Measurements from ENCODE around the gene CDH4.

The CDH4 gene

GRCh38 chr20:61663521-61664425, 411.7 kb downstream of the CDH4 start:
- DNase-seq: no peak

DNA sequence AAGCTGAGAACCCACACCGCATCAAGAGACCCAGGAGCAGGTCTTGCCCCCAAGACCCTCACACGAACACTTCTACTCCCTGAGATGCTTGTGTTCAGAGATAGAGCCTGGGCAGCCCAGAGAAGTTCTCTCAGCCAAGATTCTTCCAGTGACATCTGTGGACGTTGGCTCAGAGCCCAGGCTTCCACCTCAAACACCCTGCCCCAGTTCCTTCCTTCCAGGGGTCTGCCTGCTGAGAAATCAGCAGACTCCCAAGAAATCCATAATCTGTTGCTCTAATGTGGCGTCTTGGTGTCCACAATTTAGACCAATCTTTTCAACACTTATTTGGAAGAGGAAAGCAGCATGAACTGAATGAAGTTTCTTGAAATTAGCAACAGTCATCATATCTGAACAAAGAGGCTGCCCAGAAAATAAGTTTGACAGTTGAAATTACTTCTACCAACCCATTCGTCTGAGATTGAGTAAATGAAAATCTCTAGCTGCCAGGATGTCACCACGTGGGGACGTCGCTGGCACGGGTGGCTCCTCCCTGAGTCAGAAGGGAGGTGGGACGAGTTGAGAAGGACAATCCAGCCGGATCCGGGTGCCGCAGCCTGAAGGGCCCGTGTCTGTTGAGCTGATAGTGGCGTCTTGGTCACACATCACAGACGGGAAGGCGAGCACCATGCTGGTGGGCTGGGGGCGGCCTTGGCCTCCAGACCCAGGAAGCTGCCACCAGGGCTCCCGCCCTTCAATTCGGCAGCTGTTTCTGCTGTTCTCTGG, 412.7 kb downstream of the CDH4 start:
- DNase-seq: no peak

DNA sequence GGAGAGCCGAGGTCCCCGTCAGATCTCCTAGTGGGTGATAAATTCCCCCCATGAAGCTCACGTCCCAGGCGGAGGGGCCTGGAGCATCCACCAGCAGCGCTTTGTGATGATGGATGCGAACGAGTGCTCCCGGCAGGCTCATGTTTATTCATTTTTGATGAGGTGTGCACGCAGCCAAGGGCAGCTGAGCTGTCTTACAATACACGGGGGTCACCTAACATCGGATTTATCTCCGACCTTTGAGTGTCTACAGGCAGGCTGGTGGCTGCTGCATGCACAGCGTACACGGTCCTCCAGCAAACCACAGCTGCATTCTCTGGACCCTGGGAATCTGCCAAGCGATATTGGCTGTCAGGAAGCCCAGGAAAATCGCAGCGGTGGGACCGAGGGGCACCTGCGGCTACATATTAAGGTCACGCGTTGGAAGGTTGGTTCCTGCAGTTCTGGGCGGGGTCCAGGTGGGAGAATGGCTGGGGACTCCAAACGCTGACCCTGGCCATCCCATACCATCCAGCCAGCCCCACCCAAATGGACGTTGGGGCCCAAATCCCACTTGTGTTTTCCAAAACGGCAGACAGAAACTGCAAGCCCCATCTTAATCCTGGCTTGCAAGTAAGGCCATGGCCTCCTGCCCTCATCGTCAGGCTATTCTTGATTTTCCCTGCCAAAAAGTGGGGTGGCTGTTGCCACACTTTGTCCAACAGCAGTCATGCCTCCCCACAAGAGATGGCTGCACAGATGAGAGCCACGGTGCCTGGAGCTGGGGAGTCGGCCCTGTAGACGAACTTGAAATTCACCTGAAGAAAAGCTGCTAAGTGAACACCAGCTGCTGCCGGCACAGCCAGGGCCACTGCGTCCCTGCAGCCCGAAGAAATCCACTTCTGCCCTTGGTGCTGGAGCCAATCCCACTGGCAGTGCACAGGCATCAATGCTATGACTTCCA, 413.7 kb downstream of the CDH4 start:
- no peak for DNase-seq

DNA sequence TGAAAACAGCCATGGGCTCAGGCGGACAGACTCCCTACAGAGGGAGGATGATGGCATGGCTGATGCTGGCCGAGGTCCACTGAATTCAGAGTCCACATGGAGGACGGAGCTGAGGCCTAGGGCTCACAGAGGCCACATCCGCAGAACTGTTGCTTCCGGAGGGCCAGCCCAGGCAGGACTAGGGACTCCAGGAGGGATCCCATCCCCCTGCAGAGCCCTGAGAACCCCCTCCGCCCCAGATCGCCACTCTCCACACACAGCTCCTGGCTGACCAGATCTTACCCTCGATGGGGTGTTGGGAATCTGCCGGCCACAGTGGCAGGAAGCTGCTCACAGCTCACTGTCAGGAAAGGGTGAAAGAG, 414.4 kb downstream of the CDH4 start:
- no peak for DNase-seq

DNA sequence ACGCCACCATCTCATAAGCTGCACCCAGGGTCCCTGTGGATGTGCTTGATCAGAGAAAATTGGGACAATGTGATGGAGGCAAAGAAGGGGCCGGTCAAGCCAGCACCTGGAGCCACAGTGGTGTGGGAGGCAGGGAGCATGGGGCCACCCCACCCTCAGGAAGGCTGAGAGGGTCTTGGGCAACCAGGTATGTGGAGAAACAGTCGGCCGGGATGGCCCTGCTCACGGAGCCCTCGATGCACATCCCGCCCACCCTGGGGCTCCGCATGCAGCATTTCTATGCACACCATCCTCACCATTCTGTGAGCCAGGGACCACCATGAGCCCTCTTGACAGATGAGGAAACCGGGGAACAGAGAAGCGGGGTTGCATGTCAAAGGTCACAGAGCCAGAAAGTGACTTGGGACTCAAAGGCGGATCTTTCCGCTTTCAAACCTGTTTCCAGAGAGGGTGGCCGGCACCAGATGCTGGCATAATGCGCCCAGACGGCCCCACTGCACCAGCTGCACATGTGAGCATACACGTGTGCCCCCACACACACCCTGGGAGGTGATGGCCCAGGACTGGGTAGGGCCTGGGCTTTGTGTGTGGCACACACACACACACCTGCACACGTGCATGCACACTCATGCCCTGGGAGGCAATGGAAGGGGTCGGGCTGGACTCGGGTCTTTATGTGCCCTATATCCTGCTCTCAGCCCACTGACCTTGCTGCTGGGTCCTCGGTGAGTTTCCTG, 415.2 kb downstream of the CDH4 start:
- DNase-seq: no peak

GRCh38 chr20:61668065-61668650, 416.1 kb downstream of the CDH4 start:
- no peak for DNase-seq

DNA sequence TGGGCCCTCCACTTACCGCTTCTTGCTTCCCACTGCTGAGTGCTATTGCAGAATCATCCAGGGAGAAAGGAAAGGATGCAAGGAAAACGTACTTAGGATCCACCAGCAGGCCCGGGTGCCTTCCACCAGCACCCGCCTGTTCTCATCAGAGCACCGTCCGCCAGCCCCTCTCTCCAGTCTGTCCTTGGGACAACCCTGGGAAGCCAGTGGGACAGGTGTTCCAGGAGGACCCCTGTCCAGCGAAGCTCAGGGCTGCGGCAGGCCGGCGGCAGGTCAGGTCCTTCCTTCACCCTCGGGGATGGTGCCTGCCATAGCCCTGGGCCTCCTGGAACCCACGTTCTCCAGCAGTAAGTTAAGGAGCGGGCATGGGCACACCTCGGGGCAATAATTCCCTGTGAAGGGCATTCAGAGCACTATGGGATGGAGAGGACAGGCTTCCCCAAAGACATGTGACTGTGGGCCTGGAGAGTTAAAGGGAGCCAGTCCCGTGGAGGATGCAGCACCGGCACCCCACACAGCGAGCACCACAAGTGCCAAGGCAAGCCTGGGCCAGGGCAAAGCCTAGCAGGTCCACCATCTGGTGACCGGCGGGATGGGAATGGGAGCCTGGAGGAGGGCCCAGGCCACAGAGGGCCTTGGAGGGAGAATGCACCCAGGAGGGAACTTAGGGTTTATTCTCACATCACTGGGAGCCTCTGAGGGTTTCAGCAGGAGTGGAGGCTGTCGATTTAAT, 416.9 kb downstream of the CDH4 start:
- no peak for DNase-seq

DNA sequence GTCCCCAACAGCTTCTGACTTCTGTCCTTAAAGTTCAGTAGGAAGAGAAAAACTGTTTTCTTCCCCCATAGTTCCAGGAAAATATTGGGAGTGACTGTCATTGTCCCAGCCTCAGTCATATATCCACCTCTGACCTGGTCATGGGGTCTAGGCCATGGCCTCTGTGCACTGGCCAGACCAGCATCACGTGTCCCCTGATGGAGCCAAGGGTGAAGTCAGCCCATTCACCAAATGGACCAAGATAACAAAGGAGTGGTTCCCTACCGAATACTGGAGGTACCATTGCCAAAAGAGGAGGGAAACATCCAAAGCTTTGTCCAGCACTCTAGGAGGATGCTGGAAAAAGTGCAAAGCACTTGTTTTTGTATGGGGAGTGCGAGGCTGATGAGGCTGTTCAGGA, 418.2 kb downstream of the CDH4 start:
- no peak for DNase-seq

DNA sequence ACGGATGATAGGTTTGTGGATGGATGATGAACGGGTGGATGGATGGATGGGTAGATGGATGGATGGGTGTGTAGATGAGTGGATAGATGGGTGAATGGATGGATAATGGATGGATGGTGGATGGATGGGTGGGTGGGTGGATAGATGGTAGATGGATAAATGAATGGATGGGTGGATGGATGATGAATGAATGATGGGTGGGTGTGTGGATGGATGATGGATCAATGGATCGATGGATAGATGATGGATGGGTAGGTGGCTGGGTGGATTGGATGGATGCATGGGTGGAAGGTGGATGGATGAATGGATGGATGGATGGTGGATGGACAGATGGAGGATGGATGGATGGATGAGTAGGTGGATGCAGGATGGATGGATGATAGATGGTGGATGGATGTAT, 419.5 kb downstream of the CDH4 start:
- no peak for DNase-seq

DNA sequence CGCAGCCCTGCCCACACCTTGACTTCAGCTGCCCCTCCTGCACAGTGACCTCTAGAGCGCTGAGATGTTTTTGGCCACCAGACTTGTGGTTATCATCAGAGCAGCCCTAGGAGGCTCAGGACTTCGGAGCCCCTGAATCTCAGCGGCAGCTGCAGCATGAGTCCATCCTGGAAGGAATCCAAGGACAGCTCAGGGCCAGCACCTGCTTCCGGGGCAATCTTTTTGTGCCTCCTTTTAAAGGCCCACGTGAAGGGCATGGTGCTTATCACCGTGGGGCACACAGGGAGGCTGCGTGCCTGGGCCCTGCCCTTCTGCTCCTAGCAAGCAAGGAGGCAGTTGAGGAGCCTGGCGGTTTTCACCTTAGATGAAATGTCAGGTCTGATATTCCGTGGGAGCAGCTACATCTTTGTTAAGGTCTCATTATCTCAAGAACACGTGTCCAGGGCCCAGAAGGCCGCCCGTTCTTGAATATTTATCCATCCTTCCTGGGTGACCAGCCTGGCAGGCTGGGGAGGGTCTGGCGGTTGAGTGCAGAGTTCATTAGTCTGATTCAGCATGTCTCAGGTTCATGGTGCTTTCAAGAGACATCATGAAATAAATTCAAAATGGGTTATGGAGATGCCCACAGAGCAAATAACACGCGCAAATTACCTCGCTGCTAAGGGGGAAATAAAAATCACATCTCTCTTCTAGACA, 421.2 kb downstream of the CDH4 start:
- no peak for DNase-seq

GRCh38 chr20:61674121-61674520, 422.1 kb downstream of the CDH4 start:
- no peak for DNase-seq

- DNase-seq: no peak
Observed at GRCh38 chr20:61674688-61675087, 422.6 kb downstream of the CDH4 start.

- no peak for DNase-seq
Observed at GRCh38 chr20:61677928-61678327, 425.9 kb downstream of the CDH4 start.

DNA sequence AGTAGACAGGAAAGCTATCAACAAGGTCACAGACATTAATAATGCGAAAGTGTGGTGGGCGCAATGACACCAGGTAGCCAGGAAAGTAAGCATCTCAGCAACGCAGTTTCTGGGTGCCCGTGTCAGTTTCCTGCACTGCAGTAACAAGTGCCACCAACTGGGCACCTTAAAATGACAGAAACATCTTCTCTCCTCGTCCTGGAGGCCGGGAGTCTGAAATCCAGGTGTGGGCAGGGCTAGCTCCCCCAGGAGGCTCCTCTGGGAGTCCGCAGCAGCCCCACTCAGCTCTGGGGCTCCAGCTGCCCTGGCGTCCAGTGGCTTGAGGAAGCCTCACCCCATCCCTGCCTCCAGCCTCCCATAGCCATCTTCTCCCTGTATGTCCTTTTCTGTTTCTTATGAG, 426.4 kb downstream of the CDH4 start:
- no peak for DNase-seq

DNA sequence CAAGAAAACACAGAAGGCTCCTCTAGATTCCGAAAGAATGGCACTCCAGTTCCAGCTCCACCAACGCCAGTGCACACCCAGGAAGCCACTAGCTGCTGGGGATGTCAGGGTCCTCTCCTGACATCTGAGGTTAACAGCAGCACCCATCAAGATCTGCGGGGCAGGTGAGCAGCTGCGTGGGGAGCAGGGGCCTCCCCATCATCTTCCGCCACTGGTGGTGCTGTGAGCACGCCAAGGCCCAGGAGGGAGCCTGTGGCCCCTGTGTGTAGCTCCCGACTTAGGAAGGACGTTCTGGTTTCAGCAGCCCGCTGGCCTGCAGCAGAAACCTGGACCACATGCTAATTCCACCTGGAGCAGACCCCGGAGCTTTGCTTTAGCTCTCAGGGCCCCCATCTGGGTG, 427.4 kb downstream of the CDH4 start:
- no peak for DNase-seq

- no peak for DNase-seq
Observed at GRCh38 chr20:61680096-61680495, 428.0 kb downstream of the CDH4 start.

DNA sequence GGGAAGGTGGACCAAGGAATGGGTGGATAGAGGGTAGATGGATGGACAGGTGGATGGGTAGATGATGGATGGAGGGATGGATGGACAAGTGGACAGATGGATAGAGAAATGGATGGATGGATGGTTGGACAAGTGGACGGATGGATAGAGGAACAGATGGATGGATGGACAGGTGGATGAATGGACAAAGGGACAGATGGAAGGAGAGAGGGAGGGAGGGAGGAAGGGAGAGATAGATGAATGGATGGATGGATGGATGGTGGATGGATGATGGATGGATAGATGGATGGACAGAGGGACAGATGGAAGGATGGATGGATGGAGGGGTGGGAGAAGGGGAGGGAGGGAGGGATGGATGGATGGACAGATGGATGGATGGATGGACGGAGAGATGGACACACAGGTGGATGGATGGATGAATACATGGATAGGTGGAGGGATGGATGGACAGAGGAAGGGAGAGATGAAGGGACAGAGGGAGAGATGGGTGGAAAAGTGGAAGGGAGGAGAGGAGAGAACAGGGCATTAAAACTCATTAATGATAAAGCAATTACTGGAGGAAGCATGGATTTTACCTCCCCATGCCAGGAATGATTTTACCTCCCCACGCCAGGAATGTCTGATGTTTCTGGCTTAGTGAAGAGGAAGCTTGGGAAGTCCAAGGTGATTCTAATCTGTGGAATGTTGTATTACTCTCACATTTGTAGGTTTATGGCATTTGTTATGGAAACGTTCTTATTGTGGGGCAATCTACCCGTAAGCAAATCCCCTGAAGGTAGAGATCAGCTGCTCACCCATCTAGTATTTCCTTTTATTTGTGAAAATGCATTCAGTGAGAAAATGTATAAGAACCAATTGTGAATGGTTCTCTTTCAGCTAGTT, 430.3 kb downstream of the CDH4 start:
- DNase-seq: no peak

- DNase-seq: no peak
Observed at GRCh38 chr20:61682996-61683681, 431.1 kb downstream of the CDH4 start.

DNA sequence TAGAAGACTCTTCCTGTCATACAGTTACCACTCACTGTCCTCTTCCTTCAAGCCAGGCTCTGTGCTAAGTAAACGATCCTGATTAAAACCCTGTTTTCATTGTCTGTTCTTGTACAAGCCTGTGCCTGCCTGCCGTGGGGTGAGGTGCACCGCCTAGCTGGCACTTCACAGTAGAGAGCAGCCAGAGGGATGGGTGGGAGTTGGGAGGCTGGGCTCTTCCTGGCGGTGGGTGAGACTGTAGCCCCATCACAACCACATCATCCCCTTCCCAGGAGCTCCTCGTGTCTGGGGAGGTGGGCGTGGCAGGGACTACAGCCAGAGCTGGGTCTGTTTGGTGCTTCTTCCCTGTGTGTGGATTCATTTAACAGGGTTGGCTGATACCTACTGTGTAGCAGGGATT, 431.7 kb downstream of the CDH4 start:
- DNase-seq: no peak
